ENCODE results near the gene SF3A1.

SF3A1 gene

DNA sequence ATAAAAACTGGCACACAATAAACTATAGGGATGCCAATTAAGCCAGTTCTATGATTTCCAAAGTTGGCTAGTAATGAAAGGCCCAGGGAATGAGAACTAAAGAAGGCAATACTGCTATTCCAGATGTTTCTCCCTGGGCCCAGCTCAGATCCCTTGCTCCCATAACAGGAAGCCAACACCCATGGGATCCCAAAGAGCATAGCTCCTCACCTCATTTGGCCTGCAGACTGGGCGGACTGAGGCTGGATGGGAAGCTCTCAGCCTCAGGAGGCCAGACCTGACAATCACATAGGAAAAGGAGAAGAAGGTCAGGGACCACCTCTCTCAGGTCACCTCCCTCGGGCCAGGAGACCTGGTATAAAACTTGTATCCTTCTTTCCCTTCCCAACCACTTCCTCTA, 35.2 kb downstream of the SF3A1 start:
- no peak for DNase-seq

DNA sequence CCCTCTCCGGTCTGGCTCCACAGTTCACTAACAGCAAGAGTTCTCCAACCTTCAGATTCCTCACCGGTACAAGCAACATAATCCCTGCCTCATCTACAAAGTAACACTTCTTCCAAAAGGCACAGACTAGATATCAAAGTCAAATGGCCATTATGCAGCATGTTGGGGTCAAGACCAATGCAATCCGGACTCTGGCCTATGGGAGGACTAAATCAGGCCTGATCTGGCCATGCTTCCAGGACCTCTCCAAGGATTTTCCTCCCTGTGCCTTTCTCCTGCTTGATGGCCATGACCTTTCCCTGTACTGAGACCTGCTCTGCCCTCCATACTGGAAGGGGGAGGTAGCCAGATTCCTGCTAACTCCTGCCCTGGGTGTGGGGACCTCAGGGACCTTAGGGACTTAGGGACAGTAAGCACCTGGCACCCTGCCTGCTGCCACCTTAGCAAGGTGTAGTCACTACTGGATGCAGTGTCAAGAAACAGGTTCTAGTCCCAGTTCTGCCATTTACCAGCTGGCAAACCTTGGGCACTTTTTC, 36.6 kb downstream of the SF3A1 start:
- no peak for DNase-seq

DNA sequence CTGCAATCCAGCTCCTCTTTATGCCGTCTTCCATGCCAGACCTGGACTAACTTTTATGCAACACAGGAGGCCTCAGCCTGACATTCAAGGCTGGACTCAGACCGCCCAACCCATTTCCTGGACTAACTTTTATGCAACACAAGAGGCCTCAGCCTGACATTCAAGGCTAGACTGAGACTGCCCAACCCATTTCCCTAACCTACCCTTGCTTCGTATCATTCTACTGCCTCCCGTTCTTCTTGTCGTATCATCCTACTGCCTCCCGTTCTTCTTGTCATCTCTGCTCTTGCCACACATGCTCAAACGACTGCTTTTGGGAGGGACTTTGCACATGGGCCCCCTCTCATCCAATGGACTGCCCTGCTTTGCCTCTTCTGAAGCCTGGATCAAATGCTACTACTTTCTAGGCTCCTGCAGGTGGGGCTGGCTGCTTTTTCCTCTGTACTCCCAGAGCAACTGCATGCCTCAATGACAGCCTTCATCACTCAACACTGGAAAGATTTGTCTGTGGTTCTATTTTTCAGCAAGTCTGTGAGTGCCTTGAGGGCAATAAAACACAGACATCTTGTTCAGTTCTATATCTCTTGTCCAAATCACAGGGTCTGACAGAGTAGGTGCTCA, 37.8 kb downstream of the SF3A1 start:
- DNase-seq, result no peak

DNA sequence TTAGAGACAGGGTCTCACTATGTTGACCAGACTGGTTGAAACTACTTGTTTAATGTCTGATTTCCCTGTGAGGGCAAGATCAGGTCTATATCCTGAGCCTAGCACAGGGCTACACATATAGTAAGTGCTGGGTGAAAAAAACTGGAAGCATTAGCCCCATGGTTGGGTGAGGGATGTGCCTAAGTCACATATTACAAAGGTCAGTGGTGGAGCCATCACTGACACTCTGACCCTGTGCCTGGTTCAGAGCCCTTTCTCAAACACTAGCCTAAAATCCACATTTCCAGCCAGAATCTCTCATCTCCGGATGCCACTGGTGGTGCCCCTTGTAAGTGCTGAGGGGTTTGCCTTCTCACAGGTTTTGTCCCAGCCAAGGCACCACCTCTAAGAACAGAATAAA, 38.9 kb downstream of the SF3A1 start:
- DNase-seq, result no peak

DNA sequence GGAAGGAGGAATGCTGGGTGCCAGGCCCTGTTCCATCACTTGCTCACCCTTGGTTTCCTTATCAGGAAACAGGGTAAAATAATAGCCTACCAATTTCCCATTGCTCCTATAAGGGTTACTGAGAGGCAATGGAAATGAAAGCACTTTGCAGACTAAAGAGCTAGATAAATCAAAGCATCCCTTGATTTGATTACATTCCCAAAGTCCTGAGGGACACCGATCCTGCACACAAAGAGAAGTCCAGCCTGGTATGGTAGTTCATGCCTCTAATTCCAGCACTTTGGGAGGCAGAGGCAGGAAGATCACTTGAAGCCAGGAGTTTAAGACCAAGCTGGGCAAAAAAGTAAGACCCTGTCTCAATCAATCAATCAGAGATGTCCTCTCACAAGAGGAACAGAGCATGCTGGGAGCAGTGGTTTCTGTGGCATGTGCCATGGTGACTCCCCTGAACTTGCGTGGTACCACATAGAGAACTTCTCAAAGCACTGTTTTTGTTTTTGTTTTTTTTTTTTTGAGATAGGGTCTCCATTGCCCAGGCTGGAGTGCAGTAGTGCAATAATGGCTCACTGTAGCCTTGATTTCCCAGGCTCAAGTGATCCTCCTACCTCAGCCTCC, 40.6 kb downstream of the SF3A1 start:
- no peak for DNase-seq

DNA sequence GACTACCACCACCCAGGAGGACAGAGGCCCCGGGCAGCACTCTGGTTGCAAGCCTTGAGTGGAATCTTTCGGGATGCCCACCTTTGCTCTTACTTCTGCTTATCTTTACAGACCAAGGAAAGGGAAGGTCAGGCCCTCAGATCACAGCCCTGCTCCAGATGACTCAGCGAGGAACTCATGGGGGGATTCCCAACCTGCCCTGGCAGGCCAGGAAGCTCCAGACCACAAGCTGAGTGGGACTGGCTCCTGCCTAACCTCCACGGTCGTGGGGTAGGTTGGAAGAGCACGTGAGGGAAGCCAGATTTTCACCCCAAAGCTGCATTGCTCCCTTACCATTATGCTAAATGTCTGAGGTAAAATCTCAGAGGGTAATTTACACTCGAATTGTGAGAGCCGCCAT, 41.8 kb downstream of the SF3A1 start:
- DNase-seq, result peak; percentile 63

DNA sequence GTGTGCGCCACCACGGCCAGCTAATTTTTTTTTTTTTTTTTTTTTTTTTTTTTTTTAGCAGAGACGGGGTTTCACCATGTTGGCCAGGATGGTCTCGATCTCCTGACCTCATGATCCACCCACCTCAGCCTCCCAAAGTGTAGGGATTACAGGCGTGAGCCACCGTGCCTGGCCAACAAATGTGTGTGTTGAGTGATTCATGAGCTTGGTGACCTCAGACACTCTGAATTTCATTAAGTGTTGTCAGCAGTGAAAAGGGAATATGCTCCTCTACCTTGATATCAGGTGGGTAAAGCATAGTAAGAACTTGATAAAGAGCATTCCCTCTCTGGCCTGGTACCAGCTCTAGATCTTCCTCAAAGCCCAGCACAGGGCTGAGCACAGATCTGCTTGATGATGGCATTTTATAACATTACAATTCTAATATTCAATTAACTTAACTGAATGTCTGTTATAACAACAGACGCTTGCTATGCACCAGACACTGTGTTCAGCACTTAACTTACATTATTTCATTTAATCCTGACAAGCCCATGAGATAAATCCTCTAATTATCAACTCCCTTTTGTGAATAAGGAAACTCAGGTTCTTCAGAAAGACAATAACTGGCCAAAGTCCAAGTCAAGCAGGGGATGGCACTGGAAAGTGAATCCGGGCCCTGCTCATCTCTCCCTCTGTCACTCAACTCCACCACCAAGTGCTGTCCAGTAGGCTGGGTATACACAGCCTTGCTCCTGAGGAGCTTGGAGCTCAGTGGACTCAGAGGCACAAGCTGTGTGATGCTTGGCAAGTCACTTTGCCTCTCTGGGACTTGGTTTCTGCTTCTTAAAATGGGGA, 42.9 kb downstream of the SF3A1 start:
- DNase-seq, result no peak

DNA sequence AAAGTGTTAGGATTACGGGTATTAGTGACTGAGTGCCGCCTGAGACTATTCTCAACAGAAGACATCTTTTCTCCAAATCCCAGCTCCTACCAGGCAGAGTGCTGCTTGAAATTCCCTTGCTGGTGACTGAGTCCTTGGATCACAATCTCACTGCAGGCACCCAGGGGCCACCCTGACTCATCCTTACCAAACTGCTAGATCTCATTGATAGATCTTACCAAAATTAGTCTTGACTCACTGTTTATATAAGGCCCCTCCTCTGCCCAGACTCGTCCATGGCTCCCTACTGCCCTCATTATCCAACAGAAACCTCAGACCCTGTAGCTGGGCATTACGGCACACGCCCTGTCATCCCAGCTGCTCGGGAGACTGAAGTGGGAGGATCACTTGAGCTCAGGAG, 44.6 kb downstream of the SF3A1 start:
- DNase-seq, result no peak

DNA sequence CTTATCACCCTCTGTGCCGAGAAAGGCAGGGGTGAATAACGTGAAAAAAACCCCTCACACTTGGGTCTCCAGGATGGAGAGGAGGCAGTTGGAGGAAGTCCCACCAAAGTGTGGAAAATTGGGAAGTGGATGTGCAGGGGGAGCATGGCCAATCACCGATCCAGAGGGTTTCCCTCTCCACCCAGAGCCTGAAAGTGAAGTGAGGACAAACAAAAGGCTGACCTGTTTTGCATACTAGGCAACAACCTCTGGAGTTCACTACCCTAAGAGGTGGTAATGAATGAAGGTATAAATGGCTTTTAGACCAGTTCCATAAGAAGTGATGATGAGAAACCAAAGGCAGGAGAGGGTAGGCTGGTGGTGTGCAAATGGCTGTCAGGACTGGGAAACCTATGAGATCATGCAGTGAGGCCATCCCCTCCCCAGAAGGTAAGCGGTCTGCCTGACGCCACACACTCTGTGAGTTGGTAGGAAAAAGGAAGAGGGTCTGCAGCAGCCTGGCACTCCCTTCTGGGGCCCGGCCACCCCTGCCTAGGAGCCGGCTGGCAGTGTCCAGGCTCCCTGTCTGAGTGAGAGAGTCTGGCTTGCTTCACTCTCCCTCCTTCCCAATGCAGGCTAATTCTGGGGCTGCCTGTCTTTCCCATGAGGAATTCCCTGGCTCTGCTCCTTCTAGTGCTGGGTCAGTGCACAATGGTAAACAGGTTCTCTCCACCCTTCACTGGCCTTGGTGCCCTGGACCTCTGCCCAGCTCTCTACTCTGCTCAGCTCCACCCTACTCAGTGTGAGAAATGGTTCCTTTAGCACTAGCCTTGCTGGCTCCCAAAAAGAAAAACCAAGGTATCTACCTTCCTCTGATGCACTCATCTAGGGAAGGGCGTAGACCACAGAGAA, 45.6 kb downstream of the SF3A1 start:
- DNase-seq, result no peak

DNA sequence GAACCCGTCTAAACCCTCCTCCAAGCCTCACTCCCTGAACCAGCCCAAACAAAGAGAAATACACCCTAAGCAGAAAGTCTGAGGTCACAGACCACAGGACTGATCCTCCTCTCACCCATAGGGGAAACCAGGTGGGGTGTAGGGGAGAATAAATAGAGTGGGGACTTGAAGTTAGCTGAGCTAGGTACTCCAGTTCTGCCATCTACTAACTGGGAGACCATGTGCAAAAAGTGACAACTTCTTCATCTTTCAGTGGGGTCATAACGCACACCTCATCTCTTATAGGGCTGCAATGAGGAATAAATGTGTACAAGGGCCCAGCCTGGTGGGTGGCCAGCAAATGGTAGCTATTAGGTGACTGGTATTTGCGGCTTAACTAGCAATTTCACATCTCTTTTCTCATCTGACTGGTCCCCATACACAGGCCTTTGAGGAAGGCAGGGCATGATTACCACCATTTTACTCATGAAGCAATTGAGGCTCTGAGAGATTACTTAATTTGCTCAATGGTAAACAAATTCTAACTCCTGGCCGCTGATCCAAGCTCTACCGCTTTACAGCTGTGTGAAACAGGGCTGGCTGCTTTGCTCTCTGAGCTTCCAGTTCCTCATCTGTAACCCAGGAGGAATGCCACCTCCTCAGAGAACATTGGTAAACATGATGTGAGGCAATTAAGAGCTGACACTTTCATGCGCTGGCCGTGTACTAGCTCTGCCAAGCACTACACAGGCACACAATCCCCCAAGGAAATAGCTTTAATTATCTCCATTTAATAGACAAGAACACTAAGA, 46.5 kb downstream of the SF3A1 start:
- DNase-seq, result no peak

DNA sequence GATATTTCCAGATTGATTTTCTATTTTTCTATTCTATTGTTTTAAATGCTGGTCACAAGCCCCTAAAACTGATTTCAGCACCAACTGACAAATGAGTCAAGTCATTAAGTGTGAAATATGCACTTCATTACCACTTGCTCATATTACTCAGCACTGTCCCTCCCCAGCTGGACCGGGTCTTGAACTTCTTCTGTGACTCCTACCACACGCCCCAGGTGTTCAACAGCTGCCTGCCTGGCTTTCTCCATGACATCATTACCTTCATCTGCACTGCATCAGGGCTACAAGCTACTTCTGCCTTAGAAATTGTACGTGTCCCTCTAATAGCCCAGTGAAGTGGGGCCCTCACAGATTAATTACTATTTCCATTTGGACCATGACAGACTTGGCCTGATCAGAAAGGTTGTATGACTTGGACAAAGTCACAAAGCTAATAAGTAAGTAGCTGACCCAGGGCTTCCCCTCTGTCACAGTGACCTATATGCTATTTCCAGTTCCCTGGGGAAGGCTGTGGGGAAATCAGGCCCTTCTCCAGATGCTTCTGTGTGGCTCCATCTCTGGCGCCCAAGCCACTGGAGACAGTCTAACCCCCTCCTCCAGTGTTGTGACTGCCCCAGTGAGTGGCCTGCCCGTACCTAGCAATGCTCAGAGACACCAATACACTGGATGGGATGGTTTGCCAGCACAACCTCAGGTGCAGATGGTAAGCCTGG, 48.0 kb downstream of the SF3A1 start:
- DNase-seq, result no peak

DNA sequence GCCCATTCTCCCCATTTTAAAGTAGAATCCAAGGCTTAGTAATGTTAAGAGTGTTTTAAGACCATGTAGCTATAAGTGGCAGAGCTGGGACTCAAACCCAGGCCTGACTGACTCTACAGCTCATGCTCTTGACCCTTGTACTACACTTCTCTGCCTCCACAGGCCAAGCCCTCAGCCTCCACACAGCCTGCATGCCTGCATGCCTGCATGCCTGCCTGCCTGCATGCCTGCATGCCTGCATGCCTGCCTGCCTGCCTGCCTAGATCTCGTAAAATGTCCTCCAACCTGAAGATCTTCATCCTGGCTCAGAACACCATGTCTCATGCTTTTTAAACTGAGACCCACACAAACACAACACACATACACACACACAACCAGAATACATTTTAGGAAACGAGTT, 48.6 kb downstream of the SF3A1 start:
- no peak for DNase-seq

DNA sequence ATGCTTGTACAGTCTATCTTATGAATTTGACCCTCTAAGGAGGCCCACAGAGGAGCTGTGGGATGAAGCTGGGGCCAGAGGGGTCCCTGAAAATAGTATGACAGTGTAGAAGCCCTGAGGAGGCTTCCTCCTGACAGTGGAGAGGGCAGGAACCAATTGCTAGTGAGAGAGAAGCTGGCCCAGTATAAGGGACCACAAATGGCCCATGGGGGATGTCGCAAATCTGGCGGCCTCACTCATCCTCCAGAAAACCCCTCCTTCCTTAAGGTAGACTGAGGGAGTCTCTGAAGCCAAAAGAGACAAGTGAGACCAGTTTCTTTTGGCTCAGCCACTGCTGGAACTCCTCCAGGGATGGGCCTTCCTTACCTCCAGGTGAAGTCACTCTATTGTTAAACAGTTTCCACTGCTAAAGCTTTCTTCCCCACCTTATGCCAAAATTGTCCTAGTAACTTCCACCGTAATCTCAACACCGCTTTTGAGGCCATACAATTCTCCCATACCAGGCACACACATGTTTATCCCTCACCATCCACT, 49.6 kb downstream of the SF3A1 start:
- DNase-seq, result no peak

DNA sequence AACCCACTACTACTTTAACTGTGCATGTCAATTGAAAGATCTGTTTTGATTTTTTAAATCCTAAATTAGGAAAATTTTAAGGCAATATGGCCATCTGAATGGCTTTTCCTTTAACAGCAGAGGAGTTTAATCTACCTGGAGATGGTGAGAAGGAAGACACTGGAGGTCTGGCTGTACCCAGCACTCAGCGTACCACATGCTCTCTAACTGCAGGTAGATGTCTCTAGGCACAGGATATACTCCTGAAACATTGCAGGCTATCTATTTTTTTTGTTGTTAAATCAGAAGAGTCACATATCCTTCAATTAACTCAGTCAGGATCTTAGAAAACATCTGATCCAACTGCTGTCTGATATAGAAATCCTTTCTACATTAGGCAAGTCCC, 50.1 kb downstream of the SF3A1 start:
- no peak for DNase-seq

DNA sequence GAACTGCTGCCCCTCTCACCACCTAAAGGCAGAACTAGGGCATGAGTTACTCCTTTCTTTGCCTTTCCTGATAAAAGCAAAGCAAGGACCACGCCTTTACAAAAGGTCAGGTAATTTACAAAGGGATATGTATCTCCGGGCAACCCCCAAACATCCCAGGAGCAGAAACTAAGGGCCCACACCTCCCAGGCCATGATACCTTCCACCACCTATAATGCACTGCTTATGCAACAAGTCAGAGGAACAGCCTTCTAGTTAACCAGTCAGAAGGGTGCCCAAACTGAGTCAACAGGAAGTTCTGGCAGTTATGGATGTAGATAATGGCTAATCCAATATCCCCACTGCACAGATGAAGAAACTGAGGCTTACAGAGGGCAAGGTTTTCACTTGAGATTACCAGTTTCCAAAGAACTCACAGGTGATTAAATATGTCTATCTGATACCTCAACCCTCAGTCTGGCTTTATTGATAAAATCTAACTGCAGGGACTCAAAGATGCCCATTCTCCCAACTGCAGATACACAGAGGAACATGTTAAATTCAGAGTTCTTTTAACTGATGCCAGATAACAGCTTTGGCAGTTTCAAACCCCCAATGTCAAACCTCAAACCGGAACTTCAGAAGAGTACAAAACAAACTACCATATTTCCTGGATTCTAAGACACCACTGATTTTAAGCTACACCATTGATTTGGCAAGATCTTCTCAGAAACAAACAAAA, 50.6 kb downstream of the SF3A1 start:
- DNase-seq, result no peak

DNA sequence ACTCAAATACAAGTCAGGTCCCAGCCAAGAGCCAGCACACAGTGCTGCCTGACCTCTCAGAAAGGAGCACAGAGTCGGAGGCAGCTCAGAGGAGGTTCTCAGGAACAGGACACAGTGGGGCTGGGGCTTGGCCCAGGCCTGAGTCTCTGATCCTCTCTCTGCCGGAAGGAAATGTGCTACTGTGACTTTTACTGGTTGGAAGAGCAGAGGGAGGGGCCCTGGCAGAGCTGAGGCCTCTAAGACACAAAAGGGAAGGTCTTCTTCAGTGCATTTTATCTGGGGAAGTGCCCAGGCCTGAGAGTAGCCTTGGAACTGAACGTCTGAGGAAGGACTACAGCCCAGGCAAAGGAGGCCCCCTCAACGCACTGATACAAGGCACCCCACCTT, 51.2 kb downstream of the SF3A1 start:
- DNase-seq, result no peak

DNA sequence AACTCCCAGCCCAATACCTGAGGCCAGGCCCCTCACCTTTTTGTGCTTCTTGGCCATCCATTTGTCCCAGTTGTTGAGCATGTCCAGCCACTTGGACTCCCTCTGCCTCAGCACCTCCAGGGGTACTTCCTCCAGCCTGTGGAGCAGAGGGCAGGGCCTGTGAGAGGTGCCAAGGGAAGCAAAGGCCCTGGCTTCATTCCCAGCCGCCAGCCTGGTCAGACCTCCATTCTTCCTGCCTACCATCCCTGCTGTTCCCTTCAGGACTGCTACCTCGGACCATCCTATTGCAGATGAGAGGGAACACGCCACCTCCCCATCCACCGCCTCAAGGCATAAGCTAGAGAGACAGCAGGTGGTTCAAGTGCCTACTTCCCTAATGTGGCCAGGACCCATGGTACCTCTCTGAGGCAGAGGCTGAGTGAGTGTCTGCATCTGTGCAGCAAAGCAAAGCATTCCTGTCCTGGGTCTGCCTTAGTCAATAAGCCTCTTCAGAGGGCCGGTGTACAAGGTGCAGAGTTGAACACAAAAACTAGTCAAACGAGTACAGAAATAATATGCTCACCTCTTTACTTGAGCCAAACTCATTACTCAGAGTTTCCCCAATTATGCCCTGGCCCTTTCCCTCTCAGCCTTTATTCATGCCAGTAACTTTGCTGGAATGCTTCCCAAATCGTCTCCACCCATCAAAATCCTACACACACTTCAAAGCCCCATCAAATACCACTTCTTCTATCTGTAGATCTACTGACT, 52.0 kb downstream of the SF3A1 start:
- DNase-seq, result no peak

DNA sequence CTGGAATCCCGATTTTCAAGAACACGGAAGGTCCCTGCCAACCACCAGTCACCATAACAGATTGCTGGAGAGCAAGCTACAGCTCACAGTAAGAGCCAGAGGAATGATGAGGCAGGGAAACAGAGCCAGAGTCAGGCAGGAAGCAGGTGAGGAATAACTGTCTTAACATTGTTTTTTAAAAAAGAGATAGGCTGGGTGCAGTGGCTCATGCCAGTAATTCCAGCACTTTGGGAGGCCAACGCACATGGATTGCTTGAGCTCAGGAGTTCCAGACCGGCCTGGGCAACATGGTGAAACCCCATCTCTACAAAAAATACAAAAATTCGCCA, 53.9 kb downstream of the SF3A1 start:
- no peak for DNase-seq

DNA sequence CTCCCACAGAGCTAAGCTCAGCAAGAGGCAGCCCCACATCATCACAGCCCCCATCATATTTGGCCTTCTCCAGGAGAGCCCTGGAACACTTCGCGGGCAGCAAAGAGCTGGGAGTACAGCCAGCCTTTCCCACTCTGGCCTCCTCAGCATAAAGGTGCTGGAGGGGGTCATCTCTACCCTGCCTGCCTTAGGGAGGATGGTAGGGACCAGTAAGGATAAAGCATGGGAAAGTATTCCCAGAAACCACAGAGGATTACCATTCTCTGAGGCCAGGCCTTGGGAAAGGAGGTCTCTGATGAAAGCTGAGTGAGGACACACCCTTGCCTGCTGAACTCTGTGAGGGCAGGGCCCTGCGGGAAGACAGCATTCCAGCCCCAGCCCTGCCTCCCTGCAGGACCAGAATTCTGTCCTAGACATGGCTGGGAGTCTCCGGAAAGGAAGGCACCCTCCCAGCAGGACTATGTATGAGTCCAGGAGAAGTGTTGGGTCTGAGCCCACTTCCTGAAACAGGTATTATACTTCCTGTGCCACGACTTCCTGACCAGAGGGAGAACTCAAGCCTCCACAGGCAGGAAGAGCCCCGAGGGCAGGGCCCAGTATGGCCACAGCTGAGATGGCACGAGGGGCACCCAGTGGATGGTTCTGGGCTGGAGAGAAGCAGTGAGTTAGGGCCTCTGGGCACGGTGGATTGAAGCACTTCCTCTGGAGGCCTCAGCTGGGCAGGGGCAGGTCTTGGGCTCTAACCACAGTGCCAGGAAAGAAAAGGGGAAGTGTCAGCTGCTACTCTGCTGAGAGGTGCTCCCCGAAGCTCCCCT, 54.5 kb downstream of the SF3A1 start:
- no peak for DNase-seq

Measured in stimulated activated CD8-positive, alpha-beta memory T cell treated with anti-CD3 and anti-CD28 coated beads, Interleukin-4, amount 100 ng/mL, for 48 hours (primary cell).